GM12872 (cell line): ENCODE data around the gene CBR1.

Experiments used
- TF ChIP-seq, protein P1 (sequence below): IDR thresholded peaks from 3 replicates; pipeline ENCODE4 v1.5.1; 2011; ENCODE audit warnings: low read depth, mild to moderate bottlenecking, low read length, moderate library complexity; ENCODE audit not compliant: insufficient read depth

Gene CBR1

DNA sequence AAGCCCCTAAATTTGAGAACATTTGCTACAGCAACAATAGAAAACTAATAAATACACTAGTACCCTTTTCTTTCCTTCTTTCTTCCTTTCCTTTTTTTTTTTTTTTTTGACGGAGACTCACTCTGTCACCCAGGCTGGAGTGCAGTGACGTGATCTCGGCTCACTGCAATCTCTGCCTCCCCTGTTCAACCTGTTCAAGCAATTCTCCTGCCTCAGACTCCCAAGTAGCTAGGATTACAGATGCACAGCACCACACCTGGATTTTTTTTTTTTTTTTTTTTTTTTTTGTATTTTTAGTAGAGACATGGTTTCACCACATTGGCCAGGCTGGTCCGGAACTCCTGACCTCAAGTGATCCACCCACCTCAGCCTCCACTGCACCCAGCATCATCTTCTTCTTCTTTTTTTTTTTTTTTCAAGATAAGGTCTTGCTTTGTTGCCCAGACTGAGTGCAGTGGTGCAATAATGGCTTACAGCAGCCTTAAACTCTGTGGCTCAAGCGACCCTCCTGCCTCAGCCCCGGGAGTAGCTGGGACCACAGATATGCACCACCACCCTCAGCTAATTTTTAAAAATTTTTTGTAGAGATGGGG lies 45.4 kb downstream of the CBR1 start:
- TF ChIP-seq, protein P1, sequence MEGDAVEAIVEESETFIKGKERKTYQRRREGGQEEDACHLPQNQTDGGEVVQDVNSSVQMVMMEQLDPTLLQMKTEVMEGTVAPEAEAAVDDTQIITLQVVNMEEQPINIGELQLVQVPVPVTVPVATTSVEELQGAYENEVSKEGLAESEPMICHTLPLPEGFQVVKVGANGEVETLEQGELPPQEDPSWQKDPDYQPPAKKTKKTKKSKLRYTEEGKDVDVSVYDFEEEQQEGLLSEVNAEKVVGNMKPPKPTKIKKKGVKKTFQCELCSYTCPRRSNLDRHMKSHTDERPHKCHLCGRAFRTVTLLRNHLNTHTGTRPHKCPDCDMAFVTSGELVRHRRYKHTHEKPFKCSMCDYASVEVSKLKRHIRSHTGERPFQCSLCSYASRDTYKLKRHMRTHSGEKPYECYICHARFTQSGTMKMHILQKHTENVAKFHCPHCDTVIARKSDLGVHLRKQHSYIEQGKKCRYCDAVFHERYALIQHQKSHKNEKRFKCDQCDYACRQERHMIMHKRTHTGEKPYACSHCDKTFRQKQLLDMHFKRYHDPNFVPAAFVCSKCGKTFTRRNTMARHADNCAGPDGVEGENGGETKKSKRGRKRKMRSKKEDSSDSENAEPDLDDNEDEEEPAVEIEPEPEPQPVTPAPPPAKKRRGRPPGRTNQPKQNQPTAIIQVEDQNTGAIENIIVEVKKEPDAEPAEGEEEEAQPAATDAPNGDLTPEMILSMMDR = no peak

DNA sequence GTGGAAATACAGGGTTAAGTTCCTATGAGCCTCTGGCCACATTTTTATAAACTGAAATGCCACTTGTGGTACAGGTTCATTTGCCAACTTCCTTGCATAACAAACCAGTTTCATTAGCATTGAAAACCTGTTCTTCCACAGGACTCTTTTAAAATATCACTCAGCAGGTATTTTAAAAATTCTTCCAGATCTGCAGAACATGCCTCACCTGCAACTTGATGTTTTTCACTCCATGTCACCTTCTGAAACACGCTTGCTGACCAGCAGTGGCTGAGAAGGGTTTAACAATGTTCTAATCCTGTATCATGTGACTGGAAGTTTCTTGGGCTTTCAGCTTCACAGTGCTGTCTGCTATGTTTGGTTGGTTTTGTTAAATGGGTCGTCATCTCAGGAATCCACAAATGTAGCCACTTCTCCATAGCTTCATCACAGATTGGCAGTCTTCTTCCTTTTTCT lies 47.5 kb downstream of the CBR1 start:
- TF ChIP-seq, protein P1 = no peak

DNA sequence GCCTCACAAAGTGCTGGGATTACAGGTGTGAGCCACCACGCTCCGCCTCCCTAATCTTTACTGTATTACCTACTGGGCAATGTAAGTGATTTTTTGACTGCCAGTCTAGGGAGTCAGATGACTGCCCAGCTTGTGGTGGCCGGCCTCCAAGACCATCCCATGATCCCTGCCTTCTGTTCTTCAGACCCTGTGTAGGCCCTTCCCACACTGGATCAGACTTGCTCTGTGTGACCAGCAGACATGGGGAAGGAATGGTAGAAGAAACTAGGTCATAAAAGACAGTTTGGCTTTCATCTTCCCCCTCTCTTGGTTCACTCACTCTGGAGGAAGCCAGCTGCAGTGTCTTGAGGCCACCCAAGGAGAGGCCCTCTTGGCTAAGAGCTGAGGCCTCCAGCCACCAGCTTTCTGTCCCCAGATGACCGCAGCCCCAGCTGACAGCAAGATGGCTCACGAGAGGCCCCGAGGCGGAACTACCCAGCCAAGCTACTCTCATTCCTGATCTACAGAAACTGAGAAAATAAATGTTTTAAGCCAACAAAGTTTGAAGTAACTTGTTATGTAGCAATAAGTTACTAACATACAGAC lies 50.6 kb downstream of the CBR1 start:
- TF ChIP-seq, protein P1 = no peak
